Kidney epithelial cell (primary cell): ENCODE measurements around the gene KANK4. TPM values are rescaled to one million over a fixed set of nuclear protein-coding genes. Genes with fewer than 3 reads are reported as not detected.
A peak's percentile ranks its signal among the peaks of the same experiment; 100 is the strongest.

Source experiments
- DNase-seq: peaks from one replicate; pipeline ENCODE4 v3.0.0-alpha.2; 2010; ENCODE audit warnings: low read depth
- H3K27me3 ChIP-seq: 2 replicates; pipeline ENCODE4 v1.6.0; 2011; ENCODE audit warnings: low read length; ENCODE audit not compliant: control insufficient read depth, insufficient read depth
- H3K36me3 ChIP-seq: 2 replicates; pipeline ENCODE4 v1.5.1; 2011; ENCODE audit warnings: low read length; ENCODE audit not compliant: control insufficient read depth, insufficient read depth
- H3K4me3 ChIP-seq: 2 replicates; pipeline ENCODE4 v1.5.1; 2011; ENCODE audit warnings: low read depth, mild to moderate bottlenecking, control low read depth, low read length
- CTCF ChIP-seq: IDR thresholded peaks from 2 replicates; pipeline ENCODE4 v1.5.1; 2011; ENCODE audit warnings: mild to moderate bottlenecking, moderate library complexity, low read length, control low read depth, inconsistent platforms; ENCODE audit not compliant: insufficient read depth, poor library complexity, severe bottlenecking
- total RNA-seq: library from RNA; depleted of rRNA; stranded (reverse); fragments of >200 nt; gene quantifications from 2 replicates; pipeline ENCODE4 v1.2.3, GENCODE V29; 2015

Gene KANK4
- total RNA-seq, 1 donor from 2014 or later, result 10.1 TPM

DNA sequence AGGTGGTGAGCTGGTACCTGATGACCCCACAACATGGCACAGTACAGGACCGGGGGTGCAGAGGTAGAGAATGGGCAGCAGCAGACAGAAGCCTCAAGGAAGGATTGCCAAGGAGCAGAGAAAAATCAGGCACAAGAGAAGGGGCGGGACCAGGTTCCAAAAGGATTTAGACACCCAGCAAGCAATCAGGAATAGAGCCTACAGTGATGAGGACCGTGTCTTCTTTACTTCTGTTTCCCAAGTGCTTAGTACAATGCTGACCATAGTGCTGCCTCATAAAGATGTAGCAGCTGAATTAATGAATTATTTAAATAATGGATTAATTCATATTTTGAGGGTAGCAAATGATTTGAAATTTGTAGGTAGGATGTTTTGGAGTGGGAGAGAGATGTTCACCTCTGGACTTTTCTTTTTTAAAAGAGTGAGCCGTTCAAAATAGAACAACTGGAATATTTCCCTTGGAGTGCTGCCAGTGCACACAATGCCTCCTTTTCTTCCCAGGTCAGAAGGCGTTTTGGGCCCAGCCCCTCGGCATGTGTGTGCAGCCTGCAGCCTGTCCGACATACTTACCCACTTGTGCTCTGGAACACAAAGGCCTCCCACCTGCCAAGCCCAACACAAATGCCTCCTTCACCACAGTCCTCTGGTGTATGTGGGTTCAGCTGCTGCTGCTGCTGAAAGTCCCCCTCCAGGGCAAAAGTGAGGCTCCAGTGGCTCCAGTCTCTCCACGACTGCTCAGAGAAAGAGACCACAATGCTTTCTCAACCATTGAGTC is 19.6 kb downstream of the KANK4 start:
- H3K27me3 ChIP-seq, result peaks cover 9% of the 10 kb centered on the region
- no peak for DNase-seq

GRCh38 chr1:62295921-62296491 is 23.2 kb downstream of the KANK4 start:
- Histone ChIP-seq H3K36me3 (no peaks in the 10 kb centered on the region), H3K27me3 (no peaks in the 10 kb centered on the region), H3K4me3 (no peak overlapping the region)
- TF ChIP-seq CTCF, result no peak
- DNase-seq, result no peak

More for the DNA sequence above, 19.6 kb downstream of the KANK4 start:
- TF ChIP-seq CTCF, result no peak
- Histone ChIP-seq H3K4me3 (no peak overlapping the region), H3K36me3 (no peaks in the 10 kb centered on the region)

- Histone ChIP-seq H3K4me3 (no peak overlapping the region), H3K36me3 (no peaks in the 10 kb centered on the region), H3K27me3 (no peaks in the 10 kb centered on the region)
- peak; percentile 41 for TF ChIP-seq CTCF
- DNase-seq, result no peak
Observed at GRCh38 chr1:62294261-62294660, 25.0 kb downstream of the KANK4 start.

- Histone ChIP-seq H3K36me3 (no peaks in the 10 kb centered on the region), H3K27me3 (peaks cover 4% of the 10 kb centered on the region), H3K4me3 (no peak overlapping the region)
- DNase-seq, result no peak
- TF ChIP-seq CTCF, result no peak
Observed at GRCh38 chr1:62288662-62289061, 30.6 kb downstream of the KANK4 start.

DNA sequence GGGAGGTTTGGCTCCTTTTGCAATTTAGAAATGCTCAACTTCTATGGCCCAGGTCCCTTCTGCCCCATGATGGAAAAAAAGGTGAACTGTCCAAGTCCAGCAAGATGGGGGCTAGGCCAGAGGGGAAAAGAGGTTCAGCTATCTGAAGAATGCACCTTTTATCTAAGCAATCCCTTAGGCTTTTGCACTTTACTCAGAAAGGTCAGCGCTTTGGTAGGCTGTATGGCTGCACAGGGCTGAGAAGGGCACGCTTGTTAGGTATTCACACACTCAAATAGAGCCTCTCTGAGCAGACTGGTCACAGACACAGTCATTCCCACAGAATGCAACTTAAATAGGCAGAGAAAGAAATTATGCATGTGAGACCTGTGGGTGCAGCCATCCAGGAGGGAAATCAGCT is 31.0 kb downstream of the KANK4 start:
- H3K27me3 ChIP-seq, result peaks cover 4% of the 10 kb centered on the region
- no peaks in the 10 kb centered on the region for H3K36me3 ChIP-seq
- no peak for DNase-seq
- no peak overlapping the region for H3K4me3 ChIP-seq
- TF ChIP-seq CTCF, result no peak
